ENCODE measurements around the gene PDCD1LG2.
"Not testable (repeated sequence)": the region's sequence is repeated elsewhere in the genome, so short reads cannot be mapped to it uniquely, and the experiment has no call there.

PDCD1LG2 gene

GRCh38 chr9:5510360-5510931 is at the start of gene PDCD1LG2:
TSS of gene PDCD1LG2 (plus strand) at chr9:5510531. CDS start at chr9:5522547, 12,016 bp downstream.
- no peak for DNase-seq

GRCh38 chr9:5464831-5465330 is 45.5 kb upstream of the PDCD1LG2 start:
- not testable (repeated sequence) for DNase-seq

GRCh38 chr9:5466005-5466404 is 44.3 kb upstream of the PDCD1LG2 start:
- DNase-seq = no peak

GRCh38 chr9:5466766-5467165 is 43.6 kb upstream of the PDCD1LG2 start:
- no peak for DNase-seq

- no peak for DNase-seq
Measured at GRCh38 chr9:5468850-5469249, 41.5 kb upstream of the PDCD1LG2 start.

GRCh38 chr9:5470122-5470521 is 40.2 kb upstream of the PDCD1LG2 start:
- DNase-seq = no peak

- DNase-seq = no peak
Measured at GRCh38 chr9:5470816-5471215, 39.5 kb upstream of the PDCD1LG2 start.

GRCh38 chr9:5475611-5476010 is 34.7 kb upstream of the PDCD1LG2 start:
- DNase-seq = not testable (repeated sequence)

GRCh38 chr9:5478206-5478605 is 32.1 kb upstream of the PDCD1LG2 start:
- DNase-seq = no peak

GRCh38 chr9:5479994-5480694 is 30.2 kb upstream of the PDCD1LG2 start:
- DNase-seq = no peak

- no peak for DNase-seq
Measured at GRCh38 chr9:5480919-5481318, 29.4 kb upstream of the PDCD1LG2 start.

GRCh38 chr9:5481322-5482040 is 28.9 kb upstream of the PDCD1LG2 start:
- no peak for DNase-seq

GRCh38 chr9:5482194-5482593 is 28.1 kb upstream of the PDCD1LG2 start:
- no peak for DNase-seq

- DNase-seq = no peak
Measured at GRCh38 chr9:5483306-5483705, 27.0 kb upstream of the PDCD1LG2 start.

- no peak for DNase-seq
Measured at GRCh38 chr9:5485378-5486085, 24.8 kb upstream of the PDCD1LG2 start.

GRCh38 chr9:5486988-5487387 is 23.3 kb upstream of the PDCD1LG2 start:
- no peak for DNase-seq

GRCh38 chr9:5488221-5489008 is 21.9 kb upstream of the PDCD1LG2 start:
- DNase-seq = no peak

GRCh38 chr9:5489630-5490490 is 20.5 kb upstream of the PDCD1LG2 start:
- no peak for DNase-seq

GRCh38 chr9:5492965-5493678 is 17.2 kb upstream of the PDCD1LG2 start:
- no peak for DNase-seq

- no peak for DNase-seq
Measured at GRCh38 chr9:5493679-5494511, 16.4 kb upstream of the PDCD1LG2 start.

Measured in NCI-H510A (cell line).